ENCODE measurements around the gene INPP5D.

INPP5D gene

DNA sequence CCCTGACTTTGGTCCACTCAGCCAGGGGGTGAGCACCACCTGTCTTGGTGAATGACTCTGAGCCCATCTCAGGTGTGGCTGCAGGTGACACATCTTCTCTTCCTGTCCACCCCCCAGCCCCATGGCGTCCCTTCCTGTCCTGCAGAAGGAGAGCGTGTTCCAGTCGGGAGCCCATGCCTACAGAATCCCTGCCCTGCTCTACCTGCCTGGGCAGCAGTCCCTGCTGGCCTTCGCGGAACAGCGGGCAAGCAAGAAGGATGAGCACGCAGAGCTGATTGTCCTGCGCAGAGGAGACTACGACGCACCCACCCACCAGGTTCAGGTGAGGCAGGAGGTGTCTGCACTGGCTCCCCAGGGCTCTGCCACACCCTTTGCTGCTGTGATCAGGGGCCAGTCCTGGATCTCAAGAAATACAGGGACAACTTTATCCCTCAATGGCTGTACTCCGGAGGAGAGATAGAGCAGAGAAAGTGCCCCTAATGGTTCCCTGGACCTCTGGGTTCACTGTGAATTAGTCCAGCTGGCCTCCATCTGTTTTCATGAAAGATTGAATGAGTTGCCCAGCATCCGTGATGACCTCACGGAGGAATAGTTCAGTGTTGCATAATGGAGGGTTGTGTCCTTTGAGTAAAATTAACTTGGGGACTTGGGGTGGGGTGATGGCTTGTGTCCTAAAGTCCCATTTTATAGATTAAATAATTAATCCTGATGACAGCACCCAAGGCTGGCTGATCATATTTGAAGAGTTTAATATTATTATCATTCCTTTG lies 27.4 kb upstream of the INPP5D start, which contains the start of gene NEU2:
Gene NEU2, plus strand, starts transcription at position 122 of the 770 bp plus-strand sequence. Its CDS starts 0 bp downstream, at position 122.
- no peak for DNase-seq (ENCODE audit: low read depth in 3 of 3, low spot score in 1 of 3)

GRCh38 chr2:233033672-233034071 lies 26.5 kb upstream of the INPP5D start:
- DNase-seq (ENCODE audit: low read depth in 3 of 3, low spot score in 1 of 3) = no peak

GRCh38 chr2:233034091-233034882 lies 25.9 kb upstream of the INPP5D start:
- no peak for DNase-seq (ENCODE audit: low read depth in 3 of 3, low spot score in 1 of 3)

DNA sequence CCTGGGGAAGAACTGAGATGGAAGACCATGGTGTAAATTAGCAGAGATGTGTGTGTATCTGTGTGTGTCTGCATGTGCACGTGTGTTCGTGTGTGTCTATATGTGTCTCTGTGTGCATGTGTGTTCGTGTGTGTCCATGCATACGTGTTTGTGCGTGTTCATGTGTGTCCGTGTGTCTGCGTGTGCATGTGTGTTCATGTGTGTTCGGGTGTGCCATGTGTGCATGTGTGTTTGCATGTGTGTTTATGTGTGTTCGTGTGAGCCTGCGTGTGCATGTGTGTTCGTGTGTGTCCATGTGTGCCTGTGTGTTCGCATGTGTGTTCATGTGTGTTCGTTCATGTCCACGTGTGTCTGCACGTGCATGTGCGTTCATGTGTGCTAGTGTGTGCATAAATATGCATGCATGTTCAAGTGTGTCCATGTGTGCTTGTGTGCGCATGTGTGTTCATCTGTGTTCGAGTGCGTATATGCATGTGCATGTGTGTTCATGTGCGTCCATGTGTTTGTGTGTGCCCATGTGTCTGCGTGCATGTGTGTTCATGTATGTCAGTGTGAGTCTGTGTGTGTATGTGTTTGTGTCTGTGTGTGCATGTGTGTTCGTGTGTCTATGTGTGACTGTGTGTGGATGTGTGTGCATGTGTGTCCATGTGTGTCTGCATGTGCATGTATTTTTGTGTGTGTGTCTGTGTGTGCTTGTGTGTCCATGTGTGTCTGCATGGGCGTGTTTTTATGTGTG lies 24.5 kb upstream of the INPP5D start:
- DNase-seq (ENCODE audit: low read depth in 3 of 3, low spot score in 1 of 3) = no peak

DNA sequence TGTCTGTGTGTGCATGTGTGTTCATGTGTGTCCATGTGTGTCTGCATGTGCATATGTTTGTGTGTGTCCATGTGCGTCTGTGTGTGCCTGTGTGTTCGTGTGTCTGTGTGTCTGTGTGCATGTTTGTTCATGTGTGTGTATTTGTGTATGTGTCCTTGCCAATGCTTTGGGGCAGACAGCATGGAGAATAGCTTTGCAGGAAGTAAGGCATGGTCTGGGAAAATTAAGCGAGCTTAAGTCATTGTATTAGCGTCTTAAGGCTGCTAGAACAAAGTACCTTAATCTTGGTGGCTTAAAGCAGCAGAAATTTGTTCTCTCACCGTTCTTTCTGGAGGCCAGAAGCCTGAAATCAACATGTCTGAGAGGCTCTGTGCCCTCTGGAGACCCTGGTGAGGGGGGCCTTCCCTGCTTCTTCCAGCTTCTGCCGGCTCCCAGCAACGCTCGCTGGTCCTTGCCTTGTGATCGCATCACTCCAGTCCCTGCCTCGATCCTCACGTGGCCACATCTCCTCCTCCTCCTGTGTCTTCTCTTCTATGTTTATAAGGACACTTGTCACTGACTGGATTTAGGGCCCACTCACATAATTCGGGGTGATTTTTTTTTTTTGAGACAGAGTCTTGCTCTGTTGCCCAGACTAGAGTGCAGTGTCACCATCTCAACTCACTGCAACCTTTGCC lies 23.8 kb upstream of the INPP5D start:
- DNase-seq (ENCODE audit: low read depth in 3 of 3, low spot score in 1 of 3) = no peak

- no peak for DNase-seq (ENCODE audit: low read depth in 3 of 3, low spot score in 1 of 3)
These were observed 23.1 kb upstream of the INPP5D start for GRCh38 chr2:233037078-233037477.

- no peak for DNase-seq (ENCODE audit: low read depth in 3 of 3, low spot score in 1 of 3)
These were observed 20.8 kb upstream of the INPP5D start for GRCh38 chr2:233039212-233039845.

DNA sequence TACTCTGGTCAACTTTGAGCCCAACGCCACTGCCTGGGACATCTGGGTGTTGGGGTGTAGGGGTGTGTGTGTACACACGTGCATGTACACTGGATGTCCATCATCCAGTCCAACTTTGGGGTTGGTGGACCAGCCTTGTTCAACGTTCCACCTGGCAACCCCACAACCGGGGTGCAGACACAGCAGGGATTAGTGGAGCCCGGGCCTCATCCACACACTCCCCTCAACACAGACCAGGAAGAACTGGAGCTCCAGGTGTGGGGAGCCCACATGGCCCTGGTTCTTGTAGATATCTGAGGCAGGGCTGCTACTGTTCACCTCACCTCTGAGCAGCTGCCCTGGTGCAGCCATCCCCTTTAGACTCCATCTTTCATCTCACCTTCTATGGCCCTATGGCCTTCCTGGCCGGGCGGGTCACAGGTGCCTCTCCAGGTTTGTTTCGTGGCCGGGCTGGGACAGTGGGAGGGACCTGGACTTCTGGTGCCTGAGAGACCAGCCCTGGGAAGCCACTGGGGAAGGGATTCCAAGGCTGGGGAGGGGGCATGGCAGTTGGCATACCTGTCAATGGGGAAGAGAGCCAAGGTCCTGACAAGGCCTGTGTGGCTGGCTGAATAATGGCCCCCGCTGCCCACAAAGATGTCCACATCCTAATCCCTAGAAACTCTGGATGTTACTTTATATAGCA lies 20.2 kb upstream of the INPP5D start:
- DNase-seq (ENCODE audit: low read depth in 3 of 3, low spot score in 1 of 3) = no peak

DNA sequence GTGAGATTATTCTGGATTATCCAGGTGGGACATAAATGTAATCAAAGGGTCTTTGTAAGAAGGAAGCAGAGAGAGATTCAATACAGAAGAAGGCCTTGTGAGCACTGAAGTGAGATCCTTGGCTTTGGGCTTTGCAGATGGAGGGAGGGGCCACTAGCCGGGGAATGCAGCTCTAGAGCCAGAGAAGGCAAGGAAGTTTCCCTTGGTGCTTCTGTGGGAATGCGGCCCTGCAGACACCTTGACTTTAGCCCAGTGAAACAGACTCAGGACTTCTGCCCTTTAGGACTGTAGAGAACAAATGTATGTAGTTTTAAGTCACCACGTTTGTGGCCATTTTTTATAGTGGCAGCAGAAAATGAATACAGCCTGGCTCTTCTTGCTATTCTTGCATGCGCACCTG lies 19.6 kb upstream of the INPP5D start:
- DNase-seq (ENCODE audit: low read depth in 3 of 3, low spot score in 1 of 3) = no peak

DNA sequence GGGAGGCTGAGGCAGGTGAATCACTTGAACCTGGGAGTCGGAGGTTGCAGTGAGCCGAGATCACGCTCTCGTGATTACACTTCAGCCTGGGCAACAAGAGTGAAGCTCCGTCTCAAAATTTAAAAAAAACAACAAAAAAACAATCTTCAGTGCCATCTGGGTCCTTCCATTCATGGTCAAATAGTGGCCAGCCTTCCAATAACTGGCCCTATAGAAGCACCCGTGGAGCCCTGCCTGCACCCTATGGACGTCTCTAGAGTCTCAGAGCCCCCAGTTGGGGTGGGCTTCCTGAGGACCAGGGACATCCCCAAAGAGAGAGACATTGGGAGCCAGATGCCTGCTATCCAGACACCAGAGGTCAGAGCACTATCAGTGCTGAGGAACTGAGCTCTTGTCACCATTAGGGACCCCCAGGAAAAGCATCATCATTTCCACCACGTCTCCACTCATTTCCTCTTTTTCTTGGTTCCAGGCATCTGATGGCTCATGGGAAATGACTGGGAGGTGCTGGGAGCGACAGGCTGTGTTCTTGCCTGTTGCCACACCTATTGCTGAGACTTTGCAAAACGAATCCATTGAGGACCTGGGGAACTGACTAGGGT lies 18.3 kb upstream of the INPP5D start:
- no peak for DNase-seq (ENCODE audit: low read depth in 3 of 3, low spot score in 1 of 3)

GRCh38 chr2:233042549-233042948 lies 17.6 kb upstream of the INPP5D start:
- DNase-seq (ENCODE audit: low read depth in 3 of 3, low spot score in 1 of 3) = no peak

GRCh38 chr2:233044974-233045605 lies 15.1 kb upstream of the INPP5D start:
- DNase-seq (ENCODE audit: low read depth in 3 of 3, low spot score in 1 of 3) = no peak

- DNase-seq (ENCODE audit: low read depth in 3 of 3, low spot score in 1 of 3) = no peak
These were observed 12.9 kb upstream of the INPP5D start for GRCh38 chr2:233047206-233047605.

- no peak for DNase-seq (ENCODE audit: low read depth in 3 of 3, low spot score in 1 of 3)
These were observed 12.5 kb upstream of the INPP5D start for GRCh38 chr2:233047667-233048066.

GRCh38 chr2:233048569-233049193 lies 11.5 kb upstream of the INPP5D start:
- DNase-seq (ENCODE audit: low read depth in 3 of 3, low spot score in 1 of 3) = no peak

GRCh38 chr2:233049194-233049761 lies 10.9 kb upstream of the INPP5D start:
- DNase-seq (ENCODE audit: low read depth in 3 of 3, low spot score in 1 of 3) = no peak

DNA sequence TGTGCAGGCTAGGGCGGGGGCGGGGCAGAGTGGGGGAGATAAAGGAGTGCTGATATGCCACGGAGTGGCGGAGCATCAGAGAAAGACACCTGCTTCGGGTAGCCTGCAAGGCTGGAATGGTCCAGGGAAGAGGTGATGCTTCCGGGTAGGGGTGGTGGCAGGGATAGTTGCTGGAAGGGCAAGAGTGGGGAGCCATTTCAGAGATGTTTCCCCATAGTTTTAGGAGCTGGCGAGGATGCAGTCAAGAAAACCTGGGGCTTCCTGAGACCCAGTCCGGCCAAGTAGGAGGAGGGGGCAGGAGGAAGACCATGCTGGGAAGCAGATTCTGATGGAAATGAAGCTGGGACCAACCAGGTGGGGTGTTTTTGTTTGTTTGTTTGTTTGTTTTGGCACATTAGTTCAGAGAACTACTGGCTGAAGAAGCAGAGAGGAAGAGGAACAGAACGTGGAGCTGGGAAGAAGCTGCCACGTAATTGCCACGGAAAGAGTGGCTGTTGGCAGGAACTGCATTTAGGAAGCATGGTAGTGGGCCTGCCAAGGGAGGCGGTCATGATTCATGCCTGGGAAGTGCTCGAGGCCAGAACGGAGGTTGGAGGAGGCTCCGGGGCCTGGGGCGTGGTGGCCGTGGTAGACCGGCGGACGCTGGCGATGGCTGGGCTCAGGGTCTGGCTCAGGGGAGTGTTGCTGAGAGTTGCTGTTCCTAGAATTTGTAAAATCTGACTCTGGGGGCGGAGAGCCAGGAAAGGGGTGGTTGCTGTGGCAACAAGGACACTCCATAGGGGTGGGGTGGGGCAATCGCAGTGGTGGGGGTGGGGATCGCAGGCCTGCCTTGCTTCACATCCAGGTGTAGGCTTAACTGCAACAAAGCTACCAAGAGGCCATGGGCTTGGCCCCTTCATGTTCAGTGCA lies 8.6 kb upstream of the INPP5D start:
- DNase-seq (ENCODE audit: low read depth in 3 of 3, low spot score in 1 of 3) = no peak

All from stimulated activated CD4-positive, alpha-beta T cell treated with anti-CD3 and anti-CD28 coated beads, TNF-alpha, amount 100 ng/mL, for 1 hour (primary cell).